ENCODE data around the gene GTPBP6. TPM values are rescaled to one million over a fixed set of nuclear protein-coding genes. Genes with fewer than 3 reads are reported as not detected.
A peak's percentile ranks its signal among the peaks of the same experiment; 100 is the strongest.
"Not testable (repeated sequence)": the region's sequence is repeated elsewhere in the genome, so short reads cannot be mapped to it uniquely, and the experiment has no call there.

GTPBP6 gene
- total RNA-seq, 4 donors from 2014 or later: 39.3 to 84.1 (median 56.3) TPM

- no peak for DNase-seq (ENCODE audit: low spot score in 2 of 2)
- Histone ChIP-seq H3K36me3 (peaks cover 0 to 35% (median 0%) of the 10 kb centered on the region in 3 donors), H3K9me3 (no peaks in the 10 kb centered on the region), H3K27me3 (peaks cover 0 to 17% of the 10 kb centered on the region in 2 donors), H3K27ac (no peak overlapping the region), H3K4me3 (peak overlapping the region in 2 of 4 donors; percentile 21 to 40), H3K4me1 (peaks cover 0 to 15% (median 8%) of the 10 kb centered on the region in 4 donors)
- WGBS, 2 donors: 25 to 34% methylated on average over 12 to 15 of the region's 28 CpGs
- TF ChIP-seq EP300 (IDR thresholded peaks at IDR 0.05): no peak
- TF ChIP-seq, protein P1, sequence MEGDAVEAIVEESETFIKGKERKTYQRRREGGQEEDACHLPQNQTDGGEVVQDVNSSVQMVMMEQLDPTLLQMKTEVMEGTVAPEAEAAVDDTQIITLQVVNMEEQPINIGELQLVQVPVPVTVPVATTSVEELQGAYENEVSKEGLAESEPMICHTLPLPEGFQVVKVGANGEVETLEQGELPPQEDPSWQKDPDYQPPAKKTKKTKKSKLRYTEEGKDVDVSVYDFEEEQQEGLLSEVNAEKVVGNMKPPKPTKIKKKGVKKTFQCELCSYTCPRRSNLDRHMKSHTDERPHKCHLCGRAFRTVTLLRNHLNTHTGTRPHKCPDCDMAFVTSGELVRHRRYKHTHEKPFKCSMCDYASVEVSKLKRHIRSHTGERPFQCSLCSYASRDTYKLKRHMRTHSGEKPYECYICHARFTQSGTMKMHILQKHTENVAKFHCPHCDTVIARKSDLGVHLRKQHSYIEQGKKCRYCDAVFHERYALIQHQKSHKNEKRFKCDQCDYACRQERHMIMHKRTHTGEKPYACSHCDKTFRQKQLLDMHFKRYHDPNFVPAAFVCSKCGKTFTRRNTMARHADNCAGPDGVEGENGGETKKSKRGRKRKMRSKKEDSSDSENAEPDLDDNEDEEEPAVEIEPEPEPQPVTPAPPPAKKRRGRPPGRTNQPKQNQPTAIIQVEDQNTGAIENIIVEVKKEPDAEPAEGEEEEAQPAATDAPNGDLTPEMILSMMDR (IDR thresholded peaks at IDR 0.05): no peak
- TF ChIP-seq POLR2A (IDR thresholded peaks at IDR 0.05): no peak
Observed at GRCh38 chrX:330726-331150, 12.1 kb upstream of the GTPBP6 start.

GRCh38 chrX:330141-330725 is 11.6 kb upstream of the GTPBP6 start:
- not testable (repeated sequence) for DNase-seq (ENCODE audit: low spot score in 2 of 2); H3K4me3 ChIP-seq; H3K27ac ChIP-seq; H3K9me3 ChIP-seq
- 75 to 81% methylated on average over 25 to 26 of the region's 29 CpGs for WGBS, 2 donors
- H3K4me1 ChIP-seq: peaks cover 0 to 15% (median 8%) of the 10 kb centered on the region in 4 donors
- peaks cover 0 to 17% of the 10 kb centered on the region in 2 donors for H3K27me3 ChIP-seq
- peaks cover 0 to 30% (median 0%) of the 10 kb centered on the region in 3 donors for H3K36me3 ChIP-seq

GRCh38 chrX:329291-329910 is 10.8 kb upstream of the GTPBP6 start:
- no peaks in the 10 kb centered on the region for H3K9me3 ChIP-seq
- H3K27me3 ChIP-seq: peaks cover 0 to 22% of the 10 kb centered on the region in 2 donors
- no peak for DNase-seq (ENCODE audit: low spot score in 2 of 2)
- WGBS, 2 donors: 89 to 90% methylated on average over 8 to 15 of the region's 23 CpGs
- TF ChIP-seq EP300 (IDR thresholded peaks at IDR 0.05) (no peak), POLR2A (IDR thresholded peaks at IDR 0.05) (no peak)
- TF ChIP-seq, protein P1 (IDR thresholded peaks at IDR 0.05): no peak
- peaks cover 0 to 15% (median 8%) of the 10 kb centered on the region in 4 donors for H3K4me1 ChIP-seq
- no peak overlapping the region for H3K27ac ChIP-seq
- no peak overlapping the region for H3K4me3 ChIP-seq
- peaks cover 0 to 21% (median 0%) of the 10 kb centered on the region in 3 donors for H3K36me3 ChIP-seq

GRCh38 chrX:327660-328126 is 9.1 kb upstream of the GTPBP6 start:
- H3K27me3 ChIP-seq: peaks cover 0 to 26% of the 10 kb centered on the region in 2 donors
- no peaks in the 10 kb centered on the region for H3K9me3 ChIP-seq
- no peak overlapping the region for H3K27ac ChIP-seq
- H3K36me3 ChIP-seq: peaks cover 0 to 4% (median 0%) of the 10 kb centered on the region in 3 donors
- DNase-seq (ENCODE audit: low spot score in 2 of 2): no peak
- H3K4me1 ChIP-seq: peaks cover 0 to 15% (median 8%) of the 10 kb centered on the region in 4 donors
- no peak overlapping the region for H3K4me3 ChIP-seq
- WGBS, 2 donors: 86 to 88% methylated on average over 19 to 31 of the region's 33 CpGs
- TF ChIP-seq POLR2A (IDR thresholded peaks at IDR 0.05) (no peak), EP300 (IDR thresholded peaks at IDR 0.05) (no peak)
- TF ChIP-seq, protein P1 (IDR thresholded peaks at IDR 0.05): no peak

- not testable (repeated sequence) for H3K4me3 ChIP-seq; DNase-seq (ENCODE audit: low spot score in 2 of 2); H3K27ac ChIP-seq; H3K36me3 ChIP-seq; H3K27me3 ChIP-seq; H3K9me3 ChIP-seq
- H3K4me1 ChIP-seq: peaks cover 0 to 14% (median 11%) of the 10 kb centered on the region in 4 donors
- WGBS, 2 donors: 75 to 86% methylated on average over 14 of the region's 14 CpGs
Observed at GRCh38 chrX:324664-325063, 6.1 kb upstream of the GTPBP6 start.
